GM12875 (cell line): Measurements from ENCODE around the gene RPL12.

Experiments
- H3K4me3 ChIP-seq: one replicate; pipeline ENCODE4 v1.5.1; 2011; ENCODE audit warnings: low read depth, low read length, control low read depth
- CTCF ChIP-seq: IDR thresholded peaks from 2 replicates; pipeline ENCODE4 v1.5.1; 2011; ENCODE audit warnings: low read depth, mild to moderate bottlenecking, control low read depth, inconsistent platforms, low read length, moderate library complexity, borderline replicate concordance; ENCODE audit not compliant: insufficient read depth

The RPL12 gene

GRCh38 chr9:127398275-127398647, 52.9 kb downstream of the RPL12 start:
- no peak for TF ChIP-seq CTCF
- H3K4me3 ChIP-seq: no peak overlapping the region
